Astrocyte (in vitro differentiated cells and primary cell): ENCODE results near the gene MICAL3.

Experiments
- CTCF ChIP-seq: IDR thresholded peaks from 2 replicates; pipeline ENCODE4 v1.5.1; 2011; ENCODE audit warnings: low read depth, mild to moderate bottlenecking, inconsistent platforms, low read length, moderate library complexity; ENCODE audit not compliant: insufficient read depth
- EZH2 ChIP-seq: IDR thresholded peaks from 2 replicates; pipeline ENCODE4 v1.6.1; 2012; ENCODE audit warnings: mild to moderate bottlenecking, low read length, inconsistent platforms; ENCODE audit not compliant: insufficient read depth

GRCh38 chr22:17861909-17862308, 162.5 kb downstream of the MICAL3 start:
- TF ChIP-seq CTCF (no peak), EZH2 (no peak)
